ENCODE measurements around the gene SUPT20HL2.

Gene SUPT20HL2

GRCh38 chrX:24343719-24344118 lies 29.9 kb upstream of the SUPT20HL2 start:
- peak in 1 of 2 donors; percentile 38 for DNase-seq (ENCODE audit: low read depth in 2 of 2)
- H3K4me3 ChIP-seq (replicated peaks in 1 of 2; ENCODE audit: low read depth in 2 of 2, low read length in 2 of 2), result no peak overlapping the region
- TF ChIP-seq CTCF (IDR thresholded peaks at IDR 0.05; ENCODE audit: low read depth, low read length), result no peak

GRCh38 chrX:24341795-24342194 lies 27.9 kb upstream of the SUPT20HL2 start:
- no peak for TF ChIP-seq CTCF (IDR thresholded peaks at IDR 0.05; ENCODE audit: low read depth, low read length)
- no peak overlapping the region for H3K4me3 ChIP-seq (replicated peaks in 1 of 2; ENCODE audit: low read depth in 2 of 2, low read length in 2 of 2)
- DNase-seq (ENCODE audit: low read depth in 2 of 2), result peak; percentile 47 to 74

GRCh38 chrX:24340501-24340900 lies 26.6 kb upstream of the SUPT20HL2 start:
- TF ChIP-seq CTCF (IDR thresholded peaks at IDR 0.05; ENCODE audit: low read depth, low read length), result no peak
- H3K4me3 ChIP-seq (replicated peaks in 1 of 2; ENCODE audit: low read depth in 2 of 2, low read length in 2 of 2), result no peak overlapping the region

GRCh38 chrX:24339911-24340310 lies 26.0 kb upstream of the SUPT20HL2 start:
- no peak for TF ChIP-seq CTCF (IDR thresholded peaks at IDR 0.05; ENCODE audit: low read depth, low read length)

More at GRCh38 chrX:24340501-24340900, 26.6 kb upstream of the SUPT20HL2 start:
- DNase-seq (ENCODE audit: low read depth in 2 of 2), result no peak

GRCh38 chrX:24335871-24336270 lies 22.0 kb upstream of the SUPT20HL2 start:
- H3K4me3 ChIP-seq (replicated peaks in 1 of 2; ENCODE audit: low read depth in 2 of 2, low read length in 2 of 2), result no peak overlapping the region
- TF ChIP-seq CTCF (IDR thresholded peaks at IDR 0.05; ENCODE audit: low read depth, low read length), result no peak
- DNase-seq (ENCODE audit: low read depth in 2 of 2), result peak in 1 of 2 donors; percentile 44

More at GRCh38 chrX:24339911-24340310, 26.0 kb upstream of the SUPT20HL2 start:
- DNase-seq (ENCODE audit: low read depth in 2 of 2), result no peak
- H3K4me3 ChIP-seq (replicated peaks in 1 of 2; ENCODE audit: low read depth in 2 of 2, low read length in 2 of 2), result no peak overlapping the region

- DNase-seq (ENCODE audit: low read depth in 2 of 2), result peak in 1 of 2 donors; percentile 25
- no peak overlapping the region for H3K4me3 ChIP-seq (replicated peaks in 1 of 2; ENCODE audit: low read depth in 2 of 2, low read length in 2 of 2)
- no peak for TF ChIP-seq CTCF (IDR thresholded peaks at IDR 0.05; ENCODE audit: low read depth, low read length)
Observed at GRCh38 chrX:24334461-24334860, 20.6 kb upstream of the SUPT20HL2 start.

- DNase-seq (ENCODE audit: low read depth in 2 of 2), result no peak
- no peak for TF ChIP-seq CTCF (IDR thresholded peaks at IDR 0.05; ENCODE audit: low read depth, low read length)
Observed at GRCh38 chrX:24333371-24333770, 19.5 kb upstream of the SUPT20HL2 start.

More at GRCh38 chrX:24333371-24333770, 19.5 kb upstream of the SUPT20HL2 start:
- H3K4me3 ChIP-seq (replicated peaks in 1 of 2; ENCODE audit: low read depth in 2 of 2, low read length in 2 of 2), result no peak overlapping the region

Data from cardiac fibroblast (primary cell).